Thoracic aorta (tissue), 2 donors: ENCODE data around the gene GFY. TPM values are rescaled to one million over a fixed set of nuclear protein-coding genes. Genes with fewer than 3 reads are reported as not detected.
A peak's percentile ranks its signal among the peaks of the same experiment; 100 is the strongest.

Experiments
- ATAC-seq: fragments of 150-250 bp; one replicate; pipeline ENCODE4 v1.8.0; 2017; ENCODE audit warnings: low read depth; ENCODE audit not compliant: insufficient number of reproducible peaks, low FRiP score
- DNase-seq: peaks from one replicate; pipeline ENCODE4 v3.0.0-alpha.2; 2020; ENCODE audit warnings: low spot score
- H3K27ac ChIP-seq, 2 donors: fragments of 200-600 bp; sonication (generic); 1 replicate in 1 of 2; 2 replicates in 1 of 2; pipeline ENCODE4 v1.5.1; 2016; ENCODE audit warnings: mild to moderate bottlenecking in 2 of 2, moderate library complexity in 2 of 2
- H3K27me3 ChIP-seq: fragments of 200-600 bp; sonication (generic); replicated peaks from 2 replicates; pipeline ENCODE4 v1.6.0; 2016; ENCODE audit warnings: mild to moderate bottlenecking; ENCODE audit not compliant: insufficient read depth
- H3K36me3 ChIP-seq: fragments of 200-600 bp; sonication (generic); one replicate; pipeline ENCODE4 v1.5.1; 2016
- H3K4me1 ChIP-seq, 2 donors: fragments of 200-600 bp; sonication (generic); 1 replicate in 1 of 2; 2 replicates in 1 of 2; pipeline versions ENCODE4 v1.5.1 to v1.6.0; 2016; ENCODE audit warnings: low read depth in 2 of 2, mild to moderate bottlenecking in 1 of 2; ENCODE audit not compliant: control insufficient read depth in 1 of 2
- H3K4me3 ChIP-seq: fragments of 200-600 bp; sonication (generic); 2 replicates; pipeline ENCODE4 v1.5.1; 2016; ENCODE audit warnings: mild to moderate bottlenecking
- H3K9me3 ChIP-seq: fragments of 200-600 bp; sonication (generic); 2 replicates; pipeline ENCODE4 v1.5.1; 2016
- CTCF ChIP-seq: fragments of 200-600 bp; sonication (generic); IDR thresholded peaks from one replicate; pipeline ENCODE4 v1.5.1; 2019; ENCODE audit warnings: antibody characterized with exemption
- total RNA-seq, 2 donors: library from RNA; depleted of rRNA; stranded (reverse); fragments of >200 nt; gene quantifications; one replicate each; pipeline versions ENCODE4 v1.1.0 to v1.2.3, GENCODE V29; 2016

GFY gene
- total RNA-seq, 2 donors from 2014 or later = not detected

DNA sequence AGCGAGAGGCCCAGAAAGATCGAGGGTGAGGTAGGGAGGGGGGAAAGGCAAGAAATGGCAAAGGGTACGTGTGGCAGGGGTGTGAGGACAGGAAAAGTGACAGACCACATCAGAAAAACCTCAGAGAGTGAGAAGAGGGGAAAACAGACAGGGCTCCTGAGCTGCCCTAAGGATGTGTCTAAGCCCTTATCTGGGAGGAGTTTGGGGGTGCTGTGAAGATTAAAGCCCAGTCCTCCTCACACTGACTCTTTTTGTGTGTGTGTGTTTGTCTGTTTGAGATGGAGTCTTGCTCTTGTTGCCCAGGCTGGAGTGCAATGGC, 1.2 kb upstream of the GFY start:
- Histone ChIP-seq H3K27me3 (peaks cover 65% of the 10 kb centered on the region), H3K4me3 (no peak overlapping the region), H3K27ac (no peak overlapping the region), H3K9me3 (no peaks in the 10 kb centered on the region), H3K36me3 (no peaks in the 10 kb centered on the region), H3K4me1 (peaks cover 12 to 36% of the 10 kb centered on the region in 2 donors)
- ATAC-seq (no peak), DNase-seq (no peak)
- no peak for TF ChIP-seq CTCF

DNA sequence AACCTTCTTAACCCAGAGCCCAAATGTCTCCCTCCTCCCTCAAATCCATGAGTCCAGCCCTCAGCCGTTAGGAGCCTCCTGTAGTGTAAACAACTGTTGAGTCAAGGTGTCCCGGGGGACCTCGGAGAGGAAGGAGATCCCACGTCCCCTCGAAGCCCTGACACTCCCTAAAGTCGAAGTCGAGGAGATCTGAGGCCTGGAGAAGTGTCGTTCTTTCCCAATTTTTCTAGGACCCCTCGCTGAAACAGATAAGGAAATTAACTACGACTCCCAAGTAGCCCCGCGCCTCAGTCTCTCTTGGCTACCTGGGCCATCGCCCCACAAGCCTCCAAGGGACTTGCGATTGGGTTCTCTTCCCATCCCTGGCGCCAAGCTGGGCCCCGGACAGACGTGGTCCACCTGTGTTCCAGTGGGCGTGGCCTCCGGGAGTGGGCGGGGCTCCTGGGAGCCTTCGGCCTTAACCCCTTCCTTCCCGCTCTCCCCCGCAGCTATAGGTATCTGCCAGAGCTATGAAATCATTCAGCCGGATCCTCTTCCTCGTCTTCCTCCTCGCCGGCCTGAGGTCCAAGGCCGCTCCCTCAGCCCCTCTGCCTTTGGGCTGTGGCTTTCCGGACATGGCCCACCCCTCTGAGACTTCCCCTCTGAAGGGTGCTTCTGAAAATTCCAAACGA, 869 bp downstream of the GFY start:
- no peak overlapping the region for H3K27ac ChIP-seq
- no peak for TF ChIP-seq CTCF
- H3K27me3 ChIP-seq = peaks cover 71% of the 10 kb centered on the region
- no peak for DNase-seq
- H3K9me3 ChIP-seq = no peaks in the 10 kb centered on the region
- no peaks in the 10 kb centered on the region for H3K36me3 ChIP-seq
- H3K4me3 ChIP-seq = no peak overlapping the region
- peaks cover 12 to 30% of the 10 kb centered on the region in 2 donors for H3K4me1 ChIP-seq
- no peak for ATAC-seq

- Histone ChIP-seq H3K9me3 (no peaks in the 10 kb centered on the region), H3K4me1 (peaks cover 12 to 22% of the 10 kb centered on the region in 2 donors), H3K4me3 (no peak overlapping the region), H3K36me3 (no peaks in the 10 kb centered on the region), H3K27ac (peak overlapping the region in 1 of 2 donors; percentile 20), H3K27me3 (peaks cover 68% of the 10 kb centered on the region)
- ATAC-seq (no peak), DNase-seq (no peak)
- TF ChIP-seq CTCF = no peak
Measured at GRCh38 chr19:49427339-49427738, 2.2 kb downstream of the GFY start.

- Histone ChIP-seq H3K36me3 (no peaks in the 10 kb centered on the region), H3K4me3 (peak overlapping the region; percentile 23), H3K9me3 (no peaks in the 10 kb centered on the region), H3K27me3 (peaks cover 71% of the 10 kb centered on the region), H3K27ac (no peak overlapping the region), H3K4me1 (peaks cover 5 to 15% of the 10 kb centered on the region in 2 donors)
- ATAC-seq (no peak), DNase-seq (no peak)
- no peak for TF ChIP-seq CTCF
Measured at GRCh38 chr19:49427855-49428546, 2.8 kb downstream of the GFY start.

DNA sequence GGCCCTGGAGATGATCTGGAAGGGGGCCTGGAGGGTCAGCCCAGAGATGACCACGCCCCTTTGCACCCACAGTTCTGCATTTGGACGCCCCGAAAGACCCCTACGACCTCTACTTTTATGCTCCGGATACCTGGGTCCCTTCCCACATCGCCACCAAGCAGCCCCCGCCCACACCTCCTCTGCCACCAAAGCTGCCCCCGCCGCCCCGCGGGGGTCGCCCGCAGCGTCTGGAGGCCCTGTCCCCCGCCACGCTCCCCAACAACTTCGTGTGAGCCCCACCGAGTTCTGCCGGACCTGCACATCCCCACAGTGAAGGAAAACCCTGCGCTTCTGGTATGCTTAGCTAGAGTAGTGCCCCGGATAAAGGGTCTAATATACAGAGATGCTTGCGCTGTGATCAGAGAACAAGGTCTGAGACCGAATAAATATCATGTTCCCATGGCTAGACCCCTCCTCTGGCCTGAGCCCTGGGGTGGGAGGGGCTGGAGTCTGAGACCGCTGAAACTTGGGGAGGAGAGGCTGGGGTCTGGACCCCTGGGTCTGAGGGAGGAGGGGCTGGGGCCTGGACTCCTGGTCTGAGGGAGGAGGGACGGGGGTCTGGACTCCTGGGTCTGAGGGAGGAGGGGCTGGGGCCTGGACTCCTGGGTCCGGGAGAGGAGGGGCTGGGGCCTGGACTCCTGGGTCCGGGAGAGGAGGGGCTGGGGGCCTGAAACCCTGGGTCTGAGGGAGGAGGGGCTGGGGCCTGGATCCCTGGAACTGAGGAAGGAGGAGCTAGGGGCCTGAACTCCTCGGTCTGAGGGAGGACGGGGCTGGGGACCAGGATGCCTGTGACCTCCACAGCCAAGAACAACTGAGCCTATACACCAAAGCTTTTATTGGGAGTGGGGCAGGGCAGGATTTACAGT, 3.6 kb downstream of the GFY start:
- peaks cover 0 to 8% of the 10 kb centered on the region in 2 donors for H3K4me1 ChIP-seq
- no peaks in the 10 kb centered on the region for H3K36me3 ChIP-seq
- H3K9me3 ChIP-seq = no peaks in the 10 kb centered on the region
- no peak for TF ChIP-seq CTCF
- no peak overlapping the region for H3K27ac ChIP-seq
- DNase-seq (no peak), ATAC-seq (no peak)
- no peak overlapping the region for H3K4me3 ChIP-seq
- peaks cover 71% of the 10 kb centered on the region for H3K27me3 ChIP-seq
